Left hindlimb (tissue), 1 donor: ENCODE data around the gene GTPBP6.
"Not testable (repeated sequence)": the region's sequence is repeated elsewhere in the genome, so short reads cannot be mapped to it uniquely, and the experiment has no call there.

Experiments
- DNase-seq: peaks from one replicate; pipeline ENCODE4 v3.0.0-alpha.2; 2018

GTPBP6 gene

DNA sequence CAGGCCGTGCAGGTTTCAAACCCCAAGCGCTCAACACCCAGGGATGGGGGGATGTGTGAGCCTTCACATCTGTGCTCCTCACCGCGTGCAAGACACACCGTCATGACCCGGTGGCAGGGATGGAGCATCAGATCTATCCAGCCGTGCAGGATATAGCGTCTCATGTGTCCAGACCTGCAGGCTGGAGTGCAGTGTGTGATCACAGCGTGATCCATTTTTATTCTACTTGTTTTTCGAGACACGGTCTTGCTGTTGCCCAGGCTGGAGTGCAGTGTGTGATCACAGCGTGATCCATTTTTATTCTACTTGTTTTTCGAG lies 32.7 kb upstream of the GTPBP6 start:
- not testable (repeated sequence) for DNase-seq

DNA sequence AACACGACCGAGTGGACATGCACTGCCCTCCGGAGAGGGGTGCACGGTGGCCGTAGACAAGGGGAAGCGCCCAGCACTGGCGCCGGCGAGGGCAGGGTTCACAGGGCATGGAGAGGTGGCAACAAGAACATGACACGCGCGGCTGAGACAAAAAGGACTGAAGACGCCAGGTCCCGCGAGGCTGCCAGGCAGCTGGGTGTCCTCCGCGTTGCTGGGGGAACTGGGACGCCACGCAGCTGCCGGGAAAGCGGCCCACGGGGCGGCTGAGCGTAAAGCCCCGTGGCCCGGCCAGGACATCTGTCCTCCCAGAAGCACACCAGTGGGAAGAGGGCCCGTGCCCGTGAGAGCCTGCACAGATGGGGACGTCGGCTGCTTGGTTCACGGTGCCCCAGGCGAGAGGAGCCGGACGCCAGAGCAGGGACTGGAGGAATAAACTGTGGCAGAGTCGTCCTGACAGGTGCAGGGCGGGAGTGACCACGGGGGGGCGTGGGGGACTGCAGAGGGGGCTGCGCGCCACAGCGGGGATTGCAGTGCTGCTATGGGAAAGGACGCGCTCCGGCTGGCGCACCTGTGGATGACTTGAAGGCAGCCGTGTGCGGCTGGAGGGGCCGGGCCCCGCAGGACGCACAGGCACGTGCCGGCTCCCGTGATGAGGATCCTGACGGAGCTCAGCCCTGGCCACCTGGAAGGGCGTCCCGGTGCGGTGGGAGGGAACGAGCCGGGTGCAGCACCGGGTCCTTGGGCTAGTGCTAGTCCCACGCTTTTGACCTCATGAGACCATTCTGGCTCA lies 32.1 kb upstream of the GTPBP6 start:
- DNase-seq: no peak

- no peak for DNase-seq
Measured at GRCh38 chrX:350148-350533, 31.5 kb upstream of the GTPBP6 start.

DNA sequence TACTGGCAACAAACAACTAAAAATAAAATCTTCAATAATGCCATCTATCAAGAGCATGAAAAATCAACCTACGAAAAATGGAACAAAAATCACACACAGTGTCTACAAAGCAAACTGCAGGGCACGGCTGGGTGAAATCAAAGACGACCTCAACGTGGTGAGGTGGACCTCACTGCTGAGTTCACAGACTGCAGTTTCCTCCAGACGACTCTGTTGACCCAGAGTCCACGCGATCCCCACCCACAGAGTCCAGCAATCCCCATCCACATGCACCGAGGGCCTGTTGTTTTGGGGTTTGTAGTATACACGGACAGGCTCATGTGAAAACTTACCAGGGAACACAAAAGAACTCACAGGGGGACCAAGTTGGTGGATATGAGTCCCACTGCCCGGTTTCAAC lies 31.1 kb upstream of the GTPBP6 start:
- no peak for DNase-seq

DNA sequence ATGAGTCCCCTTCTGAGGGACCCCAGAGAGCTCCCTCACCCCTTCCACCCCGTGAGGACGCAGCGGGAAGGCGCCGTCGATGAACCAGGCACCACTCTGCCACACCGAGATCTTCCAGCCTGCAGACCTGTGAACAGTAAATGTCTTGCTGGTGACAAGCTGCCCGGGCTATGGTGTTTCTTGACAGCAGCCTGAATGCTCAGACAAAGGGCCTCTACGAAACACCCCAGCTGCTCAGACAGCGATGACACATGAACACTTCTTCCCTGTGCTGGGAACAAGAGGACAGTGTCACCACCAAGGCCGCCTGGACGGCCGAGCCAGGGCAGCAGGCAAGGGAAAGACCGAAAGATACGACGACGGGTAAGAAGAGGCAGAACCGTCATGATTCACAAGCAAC lies 30.6 kb upstream of the GTPBP6 start:
- DNase-seq: no peak

- no peak for DNase-seq
Measured at GRCh38 chrX:348461-349117, 30.0 kb upstream of the GTPBP6 start.

DNA sequence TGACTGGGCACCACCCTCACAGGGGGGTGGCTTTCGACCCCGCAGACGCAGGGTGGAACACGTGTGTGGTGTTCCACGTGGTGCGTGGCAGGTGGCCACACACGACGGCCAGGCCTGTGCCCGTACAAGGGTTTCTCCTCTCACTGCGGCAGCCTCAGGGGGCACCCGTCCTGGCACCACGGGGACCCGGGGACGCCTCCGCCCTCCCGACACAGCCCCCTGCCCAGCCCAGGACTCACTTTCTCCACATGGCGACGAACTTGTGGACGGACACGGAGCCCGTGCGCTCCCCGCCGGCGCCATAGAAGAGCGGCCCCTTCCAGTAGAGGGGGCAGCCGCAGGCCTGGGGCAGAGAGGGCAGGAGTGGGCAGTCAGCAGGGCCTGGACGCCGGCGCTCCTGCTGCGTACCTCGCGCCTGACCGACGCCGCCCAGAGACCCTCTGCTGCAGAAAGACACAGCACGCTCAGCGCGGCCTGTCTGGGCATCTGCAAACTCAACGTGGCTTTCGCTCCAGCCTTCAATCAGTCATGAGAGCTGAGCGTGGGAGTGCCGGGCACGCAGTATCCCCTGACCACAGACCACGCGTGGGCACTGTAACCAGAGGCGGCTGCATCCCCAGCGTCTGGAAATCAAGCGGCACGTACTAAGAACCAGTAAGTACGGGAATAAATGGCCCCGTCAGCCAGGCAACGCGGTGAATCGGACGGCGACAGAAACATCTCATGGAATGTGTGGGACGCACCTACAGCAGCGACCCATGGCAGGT lies 28.9 kb upstream of the GTPBP6 start:
- no peak for DNase-seq

DNA sequence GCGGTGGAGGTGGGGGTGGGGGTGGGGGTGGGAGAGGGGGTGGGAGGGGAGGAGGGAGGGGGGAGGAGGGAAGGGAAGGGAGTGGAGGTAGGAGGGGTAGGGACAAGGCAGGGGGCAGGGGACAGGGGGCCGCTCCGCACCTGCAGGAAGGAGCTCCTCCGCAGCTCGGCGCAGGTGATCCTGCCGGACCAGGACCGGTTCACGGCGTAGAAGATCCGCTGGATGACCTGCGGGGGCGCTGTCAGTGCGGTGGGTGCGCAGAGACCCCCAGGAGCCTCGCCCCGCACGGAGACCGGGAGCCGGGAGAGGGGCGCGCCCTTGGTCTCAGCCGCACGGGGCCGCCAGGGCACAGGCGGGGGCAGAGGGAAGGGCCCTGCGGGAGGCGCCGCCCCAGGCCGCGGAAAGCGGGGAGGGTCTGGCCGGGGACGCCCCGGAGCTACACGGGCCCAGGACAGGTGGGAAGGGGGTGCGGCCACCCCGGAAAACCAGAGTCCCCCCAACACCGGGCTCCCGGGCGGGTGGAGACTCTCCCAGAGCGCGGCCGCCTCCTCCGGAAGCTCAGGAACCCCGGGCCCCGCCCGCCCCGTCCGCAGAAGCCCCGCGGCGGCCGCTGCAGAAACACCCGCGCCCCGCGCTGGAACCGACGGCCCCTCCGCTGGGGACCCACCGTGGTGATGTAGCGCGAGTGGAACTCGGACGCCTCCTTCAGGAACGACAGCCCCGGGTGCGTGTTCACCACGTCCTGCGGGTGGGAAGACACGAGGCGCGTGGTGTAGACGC lies 27.6 kb upstream of the GTPBP6 start:
- no peak for DNase-seq

DNA sequence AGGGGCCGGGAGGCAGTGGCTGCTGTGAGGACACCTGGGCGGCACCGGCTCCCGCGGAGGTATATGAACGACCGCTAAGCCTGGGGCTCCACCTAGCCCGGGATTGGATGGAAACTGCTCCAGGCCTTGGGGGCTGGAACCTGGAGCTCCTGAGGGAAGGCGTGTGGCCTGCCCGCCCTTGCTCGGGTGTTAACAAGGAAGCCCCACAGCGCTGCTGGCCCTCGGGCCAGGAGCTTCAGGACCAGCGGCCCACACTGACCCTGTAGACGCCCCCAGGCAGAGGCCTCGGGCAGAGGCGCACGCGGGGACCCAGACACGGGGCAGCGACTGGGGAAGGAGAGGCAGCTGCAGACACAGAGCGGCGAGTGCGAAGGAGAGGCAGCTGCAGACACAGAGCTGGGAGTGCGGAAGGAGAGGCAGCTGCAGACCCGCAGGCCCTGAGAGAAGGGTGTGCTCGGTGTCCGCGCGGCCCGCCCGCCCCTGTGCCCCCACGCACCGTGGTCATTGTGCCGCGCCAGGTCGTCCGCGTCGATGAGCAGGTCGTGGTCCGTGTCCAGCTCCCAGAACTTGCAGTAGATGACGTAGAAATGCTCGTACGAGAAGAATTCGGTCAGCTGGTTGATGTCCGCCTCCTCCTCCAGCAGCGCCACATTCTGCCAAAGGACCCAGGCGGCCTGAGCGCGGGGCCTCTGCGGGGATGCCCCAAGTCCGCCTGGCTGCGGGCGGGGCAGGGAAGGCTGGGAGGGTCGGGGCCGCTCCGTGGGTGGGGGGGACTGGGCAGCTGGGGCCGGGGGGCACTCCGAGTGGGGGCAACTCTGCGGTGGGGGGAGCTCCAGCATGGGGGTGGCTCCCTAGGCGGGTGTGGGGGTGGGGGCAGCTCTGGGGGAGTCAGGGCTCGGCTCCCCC lies 26.7 kb upstream of the GTPBP6 start:
- DNase-seq: no peak

GRCh38 chrX:344371-344901 lies 25.8 kb upstream of the GTPBP6 start:
- DNase-seq: no peak

GRCh38 chrX:341541-342101 lies 23.0 kb upstream of the GTPBP6 start:
- no peak for DNase-seq

DNA sequence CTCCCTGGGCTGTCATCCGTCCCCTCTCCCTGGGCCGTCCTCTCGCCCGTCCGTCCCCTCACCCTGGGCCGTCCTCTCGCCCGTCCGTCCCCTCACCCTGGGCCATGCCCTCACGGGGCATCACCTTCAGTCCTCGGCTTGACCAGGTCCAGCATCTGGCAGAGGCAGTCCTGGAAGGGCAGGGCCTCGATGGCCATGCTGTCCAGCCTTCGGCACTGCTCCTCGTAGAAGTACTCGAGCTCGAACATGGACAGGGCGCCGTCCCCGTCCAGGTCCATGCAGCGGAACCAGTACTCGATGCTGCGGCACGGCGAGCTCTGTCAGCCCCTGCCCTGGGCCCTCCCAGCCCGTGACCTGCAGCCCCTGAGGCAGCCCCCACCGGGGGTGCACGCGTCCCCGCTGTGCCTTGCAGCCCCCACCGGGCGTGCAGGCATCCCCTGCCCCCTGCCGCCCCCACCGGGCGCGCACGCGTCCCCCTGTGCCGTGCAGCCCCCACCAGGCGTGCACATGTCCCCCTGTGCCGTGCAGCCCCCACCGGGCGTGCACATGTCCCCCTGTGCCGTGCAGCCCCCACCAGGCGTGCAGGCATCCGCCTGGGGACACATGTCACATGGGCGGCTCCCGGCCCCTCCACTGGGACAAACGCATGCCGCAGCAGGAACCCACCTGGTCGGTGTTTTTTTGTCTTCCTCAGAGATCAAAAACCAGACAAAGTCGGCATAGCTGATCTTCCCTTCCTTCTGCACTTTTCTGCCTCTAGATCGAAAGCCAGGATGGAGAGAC lies 22.2 kb upstream of the GTPBP6 start:
- DNase-seq: no peak

DNA sequence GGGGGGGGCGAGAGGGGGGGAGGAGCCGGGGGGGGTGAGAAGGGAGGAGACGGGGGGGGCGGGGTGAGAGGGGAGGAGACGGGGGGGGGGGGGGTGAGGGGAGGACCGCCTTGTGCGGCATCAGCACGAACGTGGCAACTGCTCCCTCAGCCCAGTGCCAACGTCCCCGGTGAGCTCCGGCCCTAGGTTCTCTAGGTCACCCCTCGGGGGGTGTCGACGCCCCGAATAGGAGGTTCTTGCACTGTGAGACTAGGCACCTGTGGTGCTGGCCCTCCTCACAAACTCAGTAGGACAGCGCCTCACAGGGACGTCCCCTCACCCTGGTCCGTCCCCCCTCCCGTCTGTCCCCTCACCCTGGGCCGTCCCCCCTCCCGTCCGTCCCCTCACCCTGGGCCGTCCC lies 21.5 kb upstream of the GTPBP6 start:
- no peak for DNase-seq

DNA sequence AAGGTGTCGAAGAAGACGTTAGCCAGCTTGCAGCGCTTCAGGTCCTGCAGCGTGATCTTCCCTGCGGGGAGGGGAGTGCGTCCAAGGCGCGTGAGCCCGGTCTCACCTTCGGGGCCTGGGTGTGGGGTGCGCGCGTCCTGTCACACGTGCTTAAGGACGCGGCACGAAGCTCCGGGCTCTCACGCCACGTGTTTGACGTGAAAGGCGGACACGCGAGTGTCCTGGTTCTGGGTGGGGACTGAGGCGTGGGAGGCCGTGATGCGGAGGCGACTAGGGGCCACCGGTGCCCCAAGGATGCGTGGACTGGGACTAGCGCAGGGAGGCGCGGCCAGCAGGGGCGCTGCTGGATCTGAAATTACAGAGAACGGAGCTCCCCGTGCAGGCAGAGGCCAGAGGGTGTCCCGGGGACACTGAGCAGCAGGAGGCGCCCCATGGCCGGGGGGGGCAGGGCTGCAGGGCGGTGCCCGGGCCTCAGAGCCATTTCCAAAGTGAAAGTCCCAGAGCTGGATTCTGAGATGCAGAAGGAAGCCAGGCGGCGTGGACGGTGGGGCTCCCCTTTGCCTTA lies 20.3 kb upstream of the GTPBP6 start:
- DNase-seq: no peak

DNA sequence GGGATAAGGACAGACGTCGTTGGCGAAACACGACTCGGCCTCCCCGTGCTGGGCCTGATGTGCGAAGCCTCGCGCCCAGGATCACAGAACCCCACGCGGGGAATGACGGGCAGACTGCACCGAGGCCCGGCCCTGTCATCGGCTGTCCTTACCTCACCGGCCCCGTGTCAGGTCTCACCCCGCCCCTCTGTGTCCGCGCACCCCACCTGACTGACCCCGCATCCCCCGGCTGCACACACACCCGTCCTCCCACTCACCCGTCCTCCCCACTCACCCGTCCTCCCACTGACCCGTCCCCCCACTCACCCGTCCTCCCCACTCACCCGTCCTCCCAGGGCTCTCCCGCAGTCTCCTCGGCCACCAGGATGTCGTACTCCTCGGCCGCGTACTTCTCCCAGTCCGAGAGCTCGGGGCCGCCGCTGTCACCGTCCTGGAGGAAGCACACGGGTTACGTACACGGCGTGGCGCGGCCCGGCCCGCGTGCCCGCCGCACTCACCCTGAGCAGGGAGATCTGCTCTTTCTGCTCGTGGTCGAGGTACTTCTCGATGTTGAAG lies 19.8 kb upstream of the GTPBP6 start:
- no peak for DNase-seq

GRCh38 chrX:337331-337831 lies 18.8 kb upstream of the GTPBP6 start:
- no peak for DNase-seq

DNA sequence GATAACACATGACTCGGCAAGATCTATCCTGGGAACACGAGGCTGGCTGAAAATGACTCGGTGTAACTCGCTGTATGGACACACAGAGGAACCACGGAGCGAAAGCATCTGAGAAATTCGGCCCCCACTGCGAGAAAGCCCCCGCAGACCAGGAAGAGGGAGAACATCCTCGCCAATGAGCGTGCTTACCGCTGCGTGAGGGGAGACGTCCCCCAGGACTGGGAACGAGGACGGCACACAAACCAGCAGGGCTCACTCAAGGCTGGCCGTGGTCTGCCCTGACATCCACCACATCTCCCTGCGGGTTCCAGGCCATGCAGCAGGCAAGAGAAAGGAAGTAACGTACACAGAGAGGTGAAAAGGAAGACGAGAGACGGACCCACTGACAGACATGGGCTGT lies 17.6 kb upstream of the GTPBP6 start:
- no peak for DNase-seq

GRCh38 chrX:335758-336155 lies 17.2 kb upstream of the GTPBP6 start:
- DNase-seq: no peak

- DNase-seq: no peak
Measured at GRCh38 chrX:334971-335757, 16.6 kb upstream of the GTPBP6 start.
